HepG2 (cell line): Measurements from ENCODE around the gene FAM219B. TPM values are rescaled to one million over a fixed set of nuclear protein-coding genes. Genes with fewer than 3 reads are reported as not detected.
"Not testable (repeated sequence)": the region's sequence is repeated elsewhere in the genome, so short reads cannot be mapped to it uniquely, and the experiment has no call there.

ENCODE experiments used
- ATAC-seq: fragments of 200-7000 bp; cut with Tn5 transposase; 3 replicates; pipeline ENCODE4 v1.9.1; 2020; ENCODE audit warnings: mild to moderate bottlenecking, moderate library complexity
- BruUV-seq: library from RNA; stranded (reverse); fragments of 400-500 nt; replicated peaks from 2 replicates; lab custom pipeline; 2021; lab: Mats Ljungman, UMichigan
- CTCF ChIA-PET: fragments of 300-600 bp; formaldehyde crosslinking; extraction: SDS; loops from one replicate; lab custom pipeline; 2021; ENCODE audit warnings: low total read pairs, inconsistent platforms, low intra/inter-chr PET ratio; lab: Yijun Ruan, JAX
- POLR2A ChIA-PET: fragments of 350-600 bp; sonication (Branson Sonifier 250); formaldehyde crosslinking; loops from one replicate; lab custom pipeline; 2020; ENCODE audit warnings: antibody characterized with exemption, inconsistent platforms; lab: Yijun Ruan, JAX
- DNase-seq: peaks from one replicate; pipeline ENCODE4 v3.0.0-alpha.2; 2015; ENCODE audit warnings: low spot score
- FAIRE-seq: peaks from 3 replicates; lab custom pipeline; 2011; peaks lifted over from hg19 to GRCh38; lab: Jason Lieb, UNC
- H2AFZ ChIP-seq: one replicate; pipeline ENCODE4 v1.6.1; 2011; ENCODE audit warnings: low read length, inconsistent platforms
- H3K27ac ChIP-seq: fragments of 300-600 bp; 3 replicates; pipeline ENCODE4 v1.8.0; 2011; ENCODE audit warnings: mixed run types, mild to moderate bottlenecking, mixed read lengths, low read length, inconsistent platforms; ENCODE audit not compliant: insufficient read depth; ENCODE audit errors: extremely low read length
- H3K27me3 ChIP-seq, 2 experiments: fragments of 200-600 bp in 1 of 2; 2 replicates in 1 of 2; 3 replicates in 1 of 2; pipeline versions ENCODE4 v1.6.0 to v1.8.0; 2011; ENCODE audit warnings: low read length in 2 of 2, mild to moderate bottlenecking in 2 of 2, moderate library complexity in 2 of 2, inconsistent platforms in 1 of 2; ENCODE audit not compliant: insufficient read depth in 2 of 2, control insufficient read depth in 1 of 2
- H3K36me3 ChIP-seq, 2 experiments: fragments of 200-600 bp in 1 of 2; replicated peaks in 1 of 2; 2 replicates in 1 of 2; 3 replicates in 1 of 2; pipeline versions ENCODE4 v1.5.1 to v1.8.0; 2011; ENCODE audit warnings: low read length in 2 of 2, inconsistent platforms in 1 of 2; ENCODE audit not compliant: insufficient read depth in 2 of 2, control insufficient read depth in 1 of 2
- H3K4me1 ChIP-seq: 2 replicates; pipeline ENCODE4 v1.5.1; 2012; ENCODE audit warnings: low read length, inconsistent platforms; ENCODE audit not compliant: insufficient read depth
- H3K4me2 ChIP-seq: 2 replicates; pipeline ENCODE4 v1.6.0; 2011; ENCODE audit warnings: low read depth, low read length, inconsistent platforms
- H3K4me3 ChIP-seq, 3 experiments: fragments of 200-600 bp in 1 of 3; sonication (generic), shearing (Covaris generic) in 1 of 3; replicated peaks in 1 of 3; 2 replicates each; pipeline ENCODE4 v1.5.1; 2011 to 2016; ENCODE audit warnings: low read length in 3 of 3, inconsistent platforms in 2 of 3, low read depth in 2 of 3, mild to moderate bottlenecking in 2 of 3, control low read depth in 1 of 3, mixed read lengths in 1 of 3; ENCODE audit not compliant: insufficient read depth in 1 of 3
- H3K79me2 ChIP-seq: one replicate; pipeline ENCODE4 v1.6.1; 2011; ENCODE audit warnings: low read length, inconsistent platforms; ENCODE audit not compliant: insufficient read depth
- H3K9ac ChIP-seq: 2 replicates; pipeline ENCODE4 v1.6.0; 2011; ENCODE audit warnings: mild to moderate bottlenecking, low read depth, low read length, inconsistent platforms; ENCODE audit not compliant: insufficient read depth
- H3K9me3 ChIP-seq: 2 replicates; pipeline ENCODE4 v1.5.1; 2012; ENCODE audit warnings: mild to moderate bottlenecking, low read length
- H4K20me1 ChIP-seq: 2 replicates; pipeline ENCODE4 v1.6.0; 2011; ENCODE audit warnings: inconsistent platforms, mild to moderate bottlenecking, low read length, moderate library complexity; ENCODE audit not compliant: insufficient read depth
- FOXA3 ChIP-seq: IDR thresholded peaks from 2 replicates; pipeline ENCODE4 v1.6.1; 2016; ENCODE audit warnings: missing genetic modification reagents, missing compliant biosample characterization
- HMGA1 ChIP-seq: sonication (generic); formaldehyde crosslinking; conservative IDR thresholded peaks from 2 replicates; pipeline ENCODE4 v1.4.0; 2020; ENCODE audit warnings: missing genetic modification reagents
- IRF2 ChIP-seq: IDR thresholded peaks from 2 replicates; pipeline ENCODE4 v1.6.1; 2018; ENCODE audit warnings: missing genetic modification reagents, missing compliant biosample characterization
- KLF13 ChIP-seq: sonication (generic); formaldehyde crosslinking; IDR thresholded peaks from 2 replicates; pipeline ENCODE4 v1.4.0; 2020; ENCODE audit warnings: mild to moderate bottlenecking, missing genetic modification reagents
- TCF7 ChIP-seq: sonication (generic); IDR thresholded peaks from 2 replicates; pipeline ENCODE4 v1.6.1; 2016; ENCODE audit warnings: antibody characterized with exemption, low read depth
- ZNF17 ChIP-seq: sonication (generic); formaldehyde crosslinking; IDR thresholded peaks from 2 replicates; pipeline ENCODE4 v1.5.0; 2020; ENCODE audit warnings: mild to moderate bottlenecking, missing genetic modification reagents
- ZNF569 ChIP-seq: sonication (generic); formaldehyde crosslinking; IDR thresholded peaks from 2 replicates; pipeline ENCODE4 v1.5.0; 2020; ENCODE audit warnings: mild to moderate bottlenecking, missing genetic modification reagents, moderate library complexity, borderline replicate concordance
- WGBS: methylation state at CpG from one replicate; pipeline ENCODE4 v1.1.6; 2017; ENCODE audit warnings: low lambda C conversion rate; 5-methylcytosine and 5-hydroxymethylcytosine counted together
- in situ Hi-C: cut with HindIII; loops from 2 replicates; pipeline ENCODE4 v1.10.0; 2017; ENCODE audit warnings: low pct_unique_long_range_greater_than_20kb; ENCODE audit not compliant: extremely low pct_ligation_motif_present
- intact Hi-C: fragments of 100-400 bp; cut with micrococcal nuclease; formaldehyde crosslinking; loops from one replicate; pipeline ENCODE4 v1.10.0; 2022; ENCODE audit not compliant: unreplicated experiment
- polyA plus RNA-seq, 8 experiments: library from polyadenylated mRNA; depleted of rRNA in 3 of 8; stranded (reverse) in 7 of 8; unstranded in 1 of 8; fragments of >200 nt; fragmentation: Illumina TruSeq in 4 of 8; extraction: Trizol in 4 of 8; gene quantifications; 2 replicates each; pipeline versions ENCODE4 v1.2.1 to v1.2.3, GENCODE V29; 2011 to 2016; ENCODE audit warnings: low read depth in 4 of 8, missing spikeins in 1 of 8, mixed read lengths in 1 of 8; ENCODE audit not compliant: insufficient read depth in 1 of 8
- total RNA-seq, 5 experiments: library from RNA; depleted of rRNA; stranded (reverse); fragments of >200 nt; fragmentation: Illumina TruSeq; extraction: Trizol; gene quantifications; 2 replicates each; pipeline ENCODE4 v1.2.3, GENCODE V29; 2016; ENCODE audit warnings: low read depth in 1 of 5

FAM219B gene
- total and polyA plus RNA-seq, 2 of the 13 experiments (the other 11 are each of a cell fraction or from before 2014, with no cell fraction given): 36.6 to 50.2 TPM

- Histone ChIP-seq H3K9me3 (no peaks in the 10 kb centered on the region), H3K9ac (no peak overlapping the region), H3K79me2 (no peaks in the 10 kb centered on the region), H3K27ac (no peak overlapping the region), H3K36me3 (peaks cover 13 to 62% of the 10 kb centered on the region in 2 experiments), H3K27me3 (no peaks in the 10 kb centered on the region), H3K4me1 (no peaks in the 10 kb centered on the region), H3K4me2 (no peak overlapping the region), H3K4me3 (no peak overlapping the region), H2AFZ (no peak overlapping the region), H4K20me1 (no peaks in the 10 kb centered on the region)
- in situ Hi-C loops (no loop called here), intact Hi-C loops (no loop called here)
- DNase-seq (no peak), ATAC-seq (no peak), FAIRE-seq (no peak)
- 97% methylated on average over 6 of the region's 6 CpGs for WGBS
- TF ChIP-seq FOXA3: no peak
- no peak for TF ChIP-seq ZNF17 (CRISPR knock-in tag)
- TF ChIP-seq HMGA1 (CRISPR knock-in tag): no peak
- no peak for TF ChIP-seq IRF2 (CRISPR knock-in tag)
- no peak for TF ChIP-seq ZNF569 (CRISPR knock-in tag)
- no peak for TF ChIP-seq TCF7
- TF ChIP-seq KLF13 (CRISPR knock-in tag): no peak
- POLR2A ChIA-PET: no interaction called here
- BruUV-seq: no TSS peak
- CTCF ChIA-PET: no interaction called here
Observed at GRCh38 chr15:74917676-74918075, 11.0 kb upstream of the FAM219B start.

GRCh38 chr15:74913799-74914198 is 7.1 kb upstream of the FAM219B start:
- H3K79me2 ChIP-seq: not testable (repeated sequence)
- peaks cover 9 to 36% of the 10 kb centered on the region in 2 experiments for H3K36me3 ChIP-seq

More at GRCh38 chr15:74913799-74914198, 7.1 kb upstream of the FAM219B start:
- H3K9me3 ChIP-seq, FAIRE-seq, H3K27ac ChIP-seq, POLR2A ChIA-PET, H3K27me3 ChIP-seq, DNase-seq, H3K4me1 ChIP-seq, H4K20me1 ChIP-seq, intact Hi-C loops, ATAC-seq, H3K4me3 ChIP-seq, BruUV-seq, in situ Hi-C loops, CTCF ChIA-PET, H3K9ac ChIP-seq, H2AFZ ChIP-seq, H3K4me2 ChIP-seq: not testable (repeated sequence)
- 97% methylated on average over 8 of the region's 8 CpGs for WGBS
